ENCODE results near the gene FBXW5.

GRCh38 chr9:136940526-136941230 lies 3.9 kb downstream of the FBXW5 start:
- TF ChIP-seq CTCF (IDR thresholded peaks at IDR 0.05 in 2 of 3, conservative IDR thresholded peaks at IDR 0.05 in 1 of 3; ENCODE audit: borderline replicate concordance in 1 of 3, insufficient read depth in 1 of 3, low read depth in 2 of 3, low read length in 2 of 3) (no peak), RAD21 (IDR thresholded peaks at IDR 0.05; ENCODE audit: low read depth) (no peak)

Data from HCT116 (cell line).